ENCODE measurements around the gene TRAP1.

TRAP1 gene

GRCh38 chr16:3706253-3707012 lies 10.9 kb downstream of the TRAP1 start:
- no peak for DNase-seq

- DNase-seq = no peak
Measured at GRCh38 chr16:3702082-3702481, 15.2 kb downstream of the TRAP1 start.

- DNase-seq = no peak
Measured at GRCh38 chr16:3701531-3701930, 15.8 kb downstream of the TRAP1 start.

- no peak for DNase-seq
Measured at GRCh38 chr16:3698941-3699340, 18.4 kb downstream of the TRAP1 start.

- DNase-seq = no peak
Measured at GRCh38 chr16:3696425-3697218, 20.7 kb downstream of the TRAP1 start.

GRCh38 chr16:3695610-3696369 lies 21.5 kb downstream of the TRAP1 start:
- no peak for DNase-seq

GRCh38 chr16:3694051-3694450 lies 23.3 kb downstream of the TRAP1 start:
- no peak for DNase-seq

- no peak for DNase-seq
Measured at GRCh38 chr16:3691761-3692160, 25.6 kb downstream of the TRAP1 start.

- no peak for DNase-seq
Measured at GRCh38 chr16:3690980-3691720, 26.2 kb downstream of the TRAP1 start.

- peak; percentile 22 for DNase-seq
Measured at GRCh38 chr16:3690470-3690928, 26.8 kb downstream of the TRAP1 start.

GRCh38 chr16:3689731-3690130 lies 27.6 kb downstream of the TRAP1 start:
- no peak for DNase-seq

- no peak for DNase-seq
Measured at GRCh38 chr16:3687792-3688191, 29.5 kb downstream of the TRAP1 start.

- DNase-seq = no peak
Measured at GRCh38 chr16:3687021-3687420, 30.3 kb downstream of the TRAP1 start.

GRCh38 chr16:3681206-3681605 lies 36.1 kb downstream of the TRAP1 start:
- DNase-seq = no peak

GRCh38 chr16:3677994-3678393 lies 39.3 kb downstream of the TRAP1 start:
- DNase-seq = no peak

- DNase-seq = no peak
Measured at GRCh38 chr16:3675601-3676130, 41.7 kb downstream of the TRAP1 start.

GRCh38 chr16:3674513-3675295 lies 42.6 kb downstream of the TRAP1 start:
- no peak for DNase-seq

GRCh38 chr16:3673676-3674377 lies 43.5 kb downstream of the TRAP1 start:
- DNase-seq = no peak

GRCh38 chr16:3673201-3673600 lies 44.1 kb downstream of the TRAP1 start:
- DNase-seq = no peak

- DNase-seq = no peak
Measured at GRCh38 chr16:3672571-3673041, 44.7 kb downstream of the TRAP1 start.

- no peak for DNase-seq
Measured at GRCh38 chr16:3671424-3671823, 45.9 kb downstream of the TRAP1 start.
